Progenitor cell of endocrine pancreas (in vitro differentiated cells): Measurements from ENCODE around the gene DCC. TPM values are rescaled to one million over a fixed set of nuclear protein-coding genes. Genes with fewer than 3 reads are reported as not detected.

Experiments used
- DNase-seq: peaks from one replicate; pipeline ENCODE4 v3.0.0; 2021; ENCODE audit warnings: low spot score; ENCODE audit not compliant: unreplicated experiment
- H3K27ac Mint-ChIP-seq: 2 replicates; pipeline ENCODE4 v1.8.0; 2021; ENCODE audit warnings: mild to moderate bottlenecking, moderate library complexity, mixed read lengths
- H3K27me3 Mint-ChIP-seq: 2 replicates; pipeline ENCODE4 v1.8.0; 2021; ENCODE audit warnings: mixed read lengths
- H3K36me3 Mint-ChIP-seq: 2 replicates; pipeline ENCODE4 v1.8.0; 2022; ENCODE audit warnings: mixed read lengths; ENCODE audit not compliant: insufficient read depth
- H3K4me1 Mint-ChIP-seq: 2 replicates; pipeline ENCODE4 v1.8.0; 2021; ENCODE audit warnings: low read depth, mixed read lengths
- H3K4me3 Mint-ChIP-seq: 2 replicates; pipeline ENCODE4 v1.8.0; 2021; ENCODE audit warnings: low read depth, mild to moderate bottlenecking, moderate library complexity, mixed read lengths
- H3K9me3 Mint-ChIP-seq: 2 replicates; pipeline ENCODE4 v1.8.0; 2021; ENCODE audit warnings: low read depth, mixed read lengths
- CTCF ChIP-seq: fragments of 200-600 bp; sonication (generic); IDR thresholded peaks from one replicate; pipeline ENCODE4 v1.5.0; 2021; ENCODE audit warnings: antibody characterized with exemption, mild to moderate bottlenecking; ENCODE audit not compliant: unreplicated experiment
- total RNA-seq: library from RNA; stranded (reverse); gene quantifications from 2 replicates; pipeline ENCODE4 v1.2.1, GENCODE V29; 2021

Gene DCC
- total RNA-seq, 1 donor from 2014 or later: 8.4 TPM

DNA sequence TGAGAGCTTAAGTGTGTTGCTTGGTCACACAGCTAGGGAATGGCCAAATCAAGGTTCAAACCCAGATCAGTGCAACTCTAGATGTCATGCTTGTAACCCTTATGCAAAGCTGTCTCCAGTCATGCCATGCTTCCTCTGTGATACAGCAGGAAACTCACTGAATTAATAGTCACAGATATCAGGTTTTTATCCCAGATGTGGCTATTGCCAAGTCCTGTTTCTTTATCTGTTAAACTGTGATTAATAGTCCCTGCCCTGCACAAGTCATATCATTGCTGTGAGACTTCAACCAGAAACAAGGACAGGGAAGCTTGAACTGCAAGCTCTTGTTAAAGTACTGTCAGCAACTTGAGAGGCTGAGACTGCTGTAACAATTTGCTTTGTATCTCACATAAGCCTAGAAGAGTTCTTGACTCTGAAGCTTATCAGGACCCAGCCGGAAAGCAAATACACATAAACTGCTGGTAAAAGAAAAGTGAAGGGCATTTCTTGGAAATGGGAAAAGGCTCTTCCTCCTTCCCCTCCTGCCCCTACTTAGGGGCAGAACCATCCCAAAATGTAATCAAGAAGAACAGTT, 609.0 kb downstream of the DCC start:
- Mint-ChIP-seq H3K4me3 (no peak overlapping the region), H3K27ac (no peak overlapping the region), H3K9me3 (no peaks in the 10 kb centered on the region), H3K27me3 (peaks cover 8% of the 10 kb centered on the region), H3K4me1 (peaks cover 20% of the 10 kb centered on the region), H3K36me3 (no peaks in the 10 kb centered on the region)
- no peak for TF ChIP-seq CTCF
- DNase-seq: no peak

- no peak overlapping the region for H3K27ac Mint-ChIP-seq
- no peak for TF ChIP-seq CTCF
- peaks cover 8% of the 10 kb centered on the region for H3K27me3 Mint-ChIP-seq
- peaks cover 2% of the 10 kb centered on the region for H3K9me3 Mint-ChIP-seq
- peaks cover 21% of the 10 kb centered on the region for H3K4me1 Mint-ChIP-seq
- no peak overlapping the region for H3K4me3 Mint-ChIP-seq
- H3K36me3 Mint-ChIP-seq: no peaks in the 10 kb centered on the region
- no peak for DNase-seq
These were observed 610.2 kb downstream of the DCC start for GRCh38 chr18:52950155-52950554.

DNA sequence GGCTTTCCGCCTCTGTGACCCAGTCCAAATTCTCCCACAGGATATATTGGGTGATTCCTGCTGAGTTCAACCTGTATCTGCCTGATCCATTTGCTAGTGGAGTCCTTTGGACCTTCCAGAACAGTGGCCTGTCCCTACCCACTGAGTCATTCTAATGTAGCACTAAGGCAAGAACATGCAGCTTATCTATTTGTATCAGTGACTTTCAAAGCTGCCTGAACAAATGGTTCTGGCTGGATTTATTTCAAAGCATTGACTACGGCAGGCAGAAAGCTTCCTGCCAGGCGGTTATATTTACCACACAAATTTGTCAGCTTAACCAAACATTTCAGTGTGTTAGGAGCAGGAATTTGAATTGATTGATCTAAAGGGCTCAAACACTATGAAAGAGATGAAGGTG, 613.4 kb downstream of the DCC start:
- Mint-ChIP-seq H3K27ac (no peak overlapping the region), H3K27me3 (peaks cover 6% of the 10 kb centered on the region), H3K4me1 (peaks cover 17% of the 10 kb centered on the region), H3K36me3 (no peaks in the 10 kb centered on the region), H3K4me3 (no peak overlapping the region), H3K9me3 (peaks cover 4% of the 10 kb centered on the region)
- TF ChIP-seq CTCF: no peak
- no peak for DNase-seq

GRCh38 chr18:52963481-52963880, 623.5 kb downstream of the DCC start:
- no peak for DNase-seq
- Mint-ChIP-seq H3K4me1 (peaks cover 4% of the 10 kb centered on the region), H3K9me3 (no peaks in the 10 kb centered on the region), H3K27ac (no peak overlapping the region), H3K36me3 (no peaks in the 10 kb centered on the region), H3K4me3 (no peak overlapping the region), H3K27me3 (peaks cover 1% of the 10 kb centered on the region)
- TF ChIP-seq CTCF: no peak

GRCh38 chr18:52970686-52971085, 630.7 kb downstream of the DCC start:
- no peaks in the 10 kb centered on the region for H3K9me3 Mint-ChIP-seq
- no peak overlapping the region for H3K4me3 Mint-ChIP-seq
- no peaks in the 10 kb centered on the region for H3K36me3 Mint-ChIP-seq
- TF ChIP-seq CTCF: no peak
- no peak for DNase-seq
- H3K27ac Mint-ChIP-seq: no peak overlapping the region
- H3K27me3 Mint-ChIP-seq: no peaks in the 10 kb centered on the region
- H3K4me1 Mint-ChIP-seq: peaks cover 13% of the 10 kb centered on the region
